Activated CD4-positive, CD25-positive, alpha-beta regulatory T cell treated with anti-CD3 and anti-CD28 coated beads, Interleukin-2, amount 50 U/mL, for 16 hours (primary cell): ENCODE measurements around the gene PRR11.
"Not testable (repeated sequence)": the region's sequence is repeated elsewhere in the genome, so short reads cannot be mapped to it uniquely, and the experiment has no call there.

Experiments used
- DNase-seq: peaks from one replicate; pipeline ENCODE4 v3.0.0-alpha.2; 2020; ENCODE audit warnings: low read depth, low spot score

The PRR11 gene

DNA sequence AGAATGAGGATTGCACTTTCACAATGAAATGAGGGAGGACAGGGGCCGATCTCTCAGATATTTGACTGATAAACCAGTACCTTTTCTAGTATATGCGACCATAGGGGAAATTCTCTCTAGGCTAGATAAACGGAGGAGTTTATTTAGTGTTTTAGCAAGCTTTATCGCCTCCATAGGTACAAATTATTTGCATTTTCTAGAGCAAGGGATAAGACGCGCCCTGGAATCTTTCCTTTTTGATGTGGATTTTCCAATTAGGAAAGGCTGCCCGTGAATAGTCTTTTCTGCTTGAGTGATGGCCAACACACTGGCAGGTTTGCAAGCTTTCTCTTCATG is 64.4 kb downstream of the PRR11 start:
- no peak for DNase-seq

- DNase-seq, result peak; percentile 87
Observed at GRCh38 chr17:59220328-59221158, 65.0 kb downstream of the PRR11 start, which contains the start of gene GDPD1. TSS of gene GDPD1 (plus strand) at chr17:59220511. CDS start at chr17:59220610, 99 bp downstream.

GRCh38 chr17:59221159-59221847 is 65.8 kb downstream of the PRR11 start:
- DNase-seq, result no peak

- DNase-seq, result no peak
Observed at GRCh38 chr17:59223813-59224212, 68.3 kb downstream of the PRR11 start.

- not testable (repeated sequence) for DNase-seq
Observed at GRCh38 chr17:59228588-59228987, 73.0 kb downstream of the PRR11 start.

DNA sequence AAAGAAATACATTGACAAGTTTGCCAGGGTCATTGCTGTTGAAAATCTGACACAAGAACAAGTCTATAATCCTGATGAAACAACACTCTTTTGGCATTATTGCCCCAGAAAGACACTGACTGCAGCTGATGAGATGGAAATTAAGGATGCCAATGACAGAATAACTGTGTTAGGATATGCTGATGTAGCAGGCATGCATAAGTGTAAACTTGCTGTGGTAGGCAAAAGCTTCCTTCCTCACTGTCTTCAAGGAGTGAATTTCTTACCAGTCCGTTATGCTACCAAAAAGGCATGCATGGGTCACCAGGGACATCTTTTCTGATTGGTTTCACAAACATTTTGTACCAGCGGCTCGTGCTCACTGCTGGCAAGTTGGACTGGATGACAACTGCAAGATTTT is 75.2 kb downstream of the PRR11 start:
- DNase-seq, result no peak

- DNase-seq, result no peak
Observed at GRCh38 chr17:59234631-59235030, 79.1 kb downstream of the PRR11 start.

GRCh38 chr17:59238906-59239305 is 83.4 kb downstream of the PRR11 start:
- DNase-seq, result no peak

DNA sequence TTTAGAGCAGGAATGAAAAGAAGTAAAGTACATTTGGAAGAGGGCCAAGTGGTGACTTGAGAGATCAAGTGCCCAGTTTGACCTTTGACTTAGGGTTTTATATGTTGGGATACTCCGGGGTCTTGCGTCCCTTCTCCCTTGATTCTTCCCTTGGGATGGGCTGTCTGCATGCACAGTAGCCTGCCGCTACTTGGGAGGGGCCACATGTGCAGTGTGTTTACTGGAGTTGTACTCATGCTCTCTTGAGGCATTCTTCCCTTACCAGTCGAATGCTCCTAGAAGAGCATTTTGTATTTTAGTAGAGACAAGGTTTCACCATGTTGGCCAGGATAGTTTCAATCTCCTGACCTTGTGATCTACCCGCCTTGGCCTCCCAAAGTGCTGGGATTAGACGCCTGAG is 88.5 kb downstream of the PRR11 start:
- no peak for DNase-seq
